IMR-90 (cell line): ENCODE results near the gene SPRR2E. TPM values are rescaled to one million over a fixed set of nuclear protein-coding genes. Genes with fewer than 3 reads are reported as not detected.

Source experiments
- ATAC-seq: fragments of 200-7000 bp; cut with Tn5 transposase; 2 replicates; pipeline ENCODE4 v1.9.1; 2020; ENCODE audit warnings: low read depth, mild to moderate bottlenecking, moderate library complexity
- BruUV-seq: library from RNA; stranded (reverse); fragments of 400-500 nt; replicated peaks from 2 replicates; lab custom pipeline; 2021; lab: Mats Ljungman, UMichigan
- CTCF ChIA-PET: fragments of 300-600 bp; formaldehyde crosslinking; extraction: SDS; loops from one replicate; lab custom pipeline; 2021; ENCODE audit warnings: antibody characterized with exemption; lab: Yijun Ruan, JAX
- POLR2A ChIA-PET: fragments of 300-600 bp; sonication (Branson Sonifier 250); formaldehyde crosslinking; loops from one replicate; lab custom pipeline; 2022; ENCODE audit warnings: antibody characterized with exemption; ENCODE audit not compliant: unreplicated experiment; lab: Charles Lee
- DNase-seq: peaks from one replicate; pipeline ENCODE4 v3.0.0; 2013
- H2AFZ ChIP-seq: replicated peaks from 2 replicates; pipeline ENCODE3; 2013; ENCODE audit warnings: low read length, mild to moderate bottlenecking; ENCODE audit not compliant: poor library complexity
- H2AK5ac ChIP-seq: 2 replicates; pipeline ENCODE4 v1.6.1; 2013; ENCODE audit warnings: low read depth, low read length, inconsistent platforms
- H2AK9ac ChIP-seq: replicated peaks from 2 replicates; pipeline ENCODE3; 2013; ENCODE audit warnings: mild to moderate bottlenecking, low read depth, low read length, moderate library complexity; ENCODE audit not compliant: poor library complexity
- H2BK120ac ChIP-seq: 2 replicates; pipeline ENCODE4 v1.6.1; 2013; ENCODE audit warnings: low read depth, low read length, inconsistent platforms
- H2BK15ac ChIP-seq: 3 replicates; pipeline ENCODE4 v1.6.1; 2013; ENCODE audit warnings: low read depth, low read length, inconsistent platforms
- H2BK20ac ChIP-seq: 2 replicates; pipeline ENCODE4 v1.6.1; 2013; ENCODE audit warnings: low read depth, mild to moderate bottlenecking, inconsistent platforms, low read length, moderate library complexity
- H2BK5ac ChIP-seq: 2 replicates; pipeline ENCODE4 v1.6.1; 2013; ENCODE audit warnings: mild to moderate bottlenecking, low read depth, low read length, inconsistent platforms; ENCODE audit not compliant: poor library complexity, severe bottlenecking
- H3K14ac ChIP-seq: replicated peaks from 2 replicates; pipeline ENCODE4 v1.6.1; 2013; ENCODE audit warnings: low read depth, low read length, inconsistent platforms
- H3K18ac ChIP-seq: 2 replicates; pipeline ENCODE4 v1.6.1; 2013; ENCODE audit warnings: low read depth, low read length, control low read depth
- H3K23ac ChIP-seq: 2 replicates; pipeline ENCODE4 v1.6.1; 2013; ENCODE audit warnings: low read depth, low read length, inconsistent platforms
- H3K27ac ChIP-seq: 2 replicates; pipeline ENCODE4 v1.5.1; 2013; ENCODE audit warnings: mild to moderate bottlenecking, control low read depth, low read length; ENCODE audit not compliant: insufficient read depth
- H3K27me3 ChIP-seq: 2 replicates; pipeline ENCODE4 v1.6.1; 2013; ENCODE audit warnings: low read length; ENCODE audit not compliant: control insufficient read depth, insufficient read depth
- H3K36me3 ChIP-seq: 2 replicates; pipeline ENCODE4 v1.6.1; 2013; ENCODE audit warnings: low read length, mixed read lengths; ENCODE audit not compliant: control insufficient read depth, insufficient read depth
- H3K4ac ChIP-seq: 2 replicates; pipeline ENCODE4 v1.6.1; 2013; ENCODE audit warnings: low read depth, low read length, inconsistent platforms
- H3K4me1 ChIP-seq: 2 replicates; pipeline ENCODE4 v1.6.1; 2013; ENCODE audit warnings: low read length, mixed read lengths; ENCODE audit not compliant: control insufficient read depth, insufficient read depth
- H3K4me2 ChIP-seq: 2 replicates; pipeline ENCODE4 v1.6.1; 2013; ENCODE audit warnings: low read depth, mild to moderate bottlenecking, control low read depth, low read length, moderate library complexity
- H3K4me3 ChIP-seq: 2 replicates; pipeline ENCODE4 v1.5.1; 2013; ENCODE audit warnings: low read depth, mild to moderate bottlenecking, control low read depth, low read length, moderate library complexity; ENCODE audit not compliant: insufficient read depth
- H3K56ac ChIP-seq: 2 replicates; pipeline ENCODE4 v1.6.1; 2013; ENCODE audit warnings: low read length, inconsistent platforms; ENCODE audit not compliant: insufficient read depth; ENCODE audit errors: extremely low read depth
- H3K79me1 ChIP-seq, 2 experiments: 2 replicates each; pipeline ENCODE4 v1.6.1; 2013; ENCODE audit warnings: low read length in 2 of 2, inconsistent platforms in 1 of 2, low read depth in 1 of 2
- H3K9ac ChIP-seq: 2 replicates; pipeline ENCODE4 v1.6.1; 2013; ENCODE audit warnings: low read depth, low read length, control low read depth
- H3K9me1 ChIP-seq: 2 replicates; pipeline ENCODE4 v1.6.1; 2013; ENCODE audit warnings: low read length, inconsistent platforms; ENCODE audit not compliant: insufficient read depth
- H3K9me3 ChIP-seq: 2 replicates; pipeline ENCODE4 v1.6.1; 2013; ENCODE audit warnings: low read length; ENCODE audit not compliant: control insufficient read depth, insufficient read depth
- H4K20me1 ChIP-seq: 2 replicates; pipeline ENCODE4 v1.6.1; 2013; ENCODE audit warnings: low read length, inconsistent platforms; ENCODE audit not compliant: insufficient read depth
- H4K5ac ChIP-seq: 2 replicates; pipeline ENCODE4 v1.6.1; 2013; ENCODE audit warnings: mild to moderate bottlenecking, low read depth, low read length, control low read depth
- H4K8ac ChIP-seq, 2 experiments: 2 replicates each; pipeline ENCODE4 v1.6.1; 2013; ENCODE audit warnings: low read depth in 2 of 2, low read length in 2 of 2, control low read depth in 1 of 2, inconsistent platforms in 1 of 2
- H4K91ac ChIP-seq: 2 replicates; pipeline ENCODE4 v1.6.1; 2013; ENCODE audit warnings: low read depth, low read length, inconsistent platforms; ENCODE audit not compliant: insufficient read depth
- CEBPB ChIP-seq: IDR thresholded peaks from 2 replicates; pipeline ENCODE4 v1.6.1; 2012; ENCODE audit warnings: low read depth, low read length, improper control_type of control experiment
- CHD1 ChIP-seq: IDR thresholded peaks from 2 replicates; pipeline ENCODE4 v1.6.1; 2012; ENCODE audit warnings: low read depth, low read length, improper control_type of control experiment
- POLR2A ChIP-seq: IDR thresholded peaks from 2 replicates; pipeline ENCODE4 v1.6.1; 2012; ENCODE audit warnings: mild to moderate bottlenecking, low read depth, low read length
- SMC3 ChIP-seq: fragments of 150-350 bp; IDR thresholded peaks from 2 replicates; pipeline ENCODE4 v1.6.1; 2016; ENCODE audit warnings: low read depth, mild to moderate bottlenecking, antibody characterized with exemption, low read length, moderate library complexity
- WGBS, 2 experiments: methylation state at CpG; one replicate each; pipeline versions ENCODE4 v1.1.5 to v1.1.7; 2013; ENCODE audit warnings: missing lambda C conversion rate in 2 of 2; ENCODE audit not compliant: insufficient read length in 1 of 2; ENCODE audit errors: extremely low coverage in 2 of 2; 5-methylcytosine and 5-hydroxymethylcytosine counted together
- dilution Hi-C: fragments of 300-500 bp; cut with HindIII; formaldehyde crosslinking; loops from one replicate; pipeline ENCODE4 v1.14.3; 2018; ENCODE audit warnings: low sequenced_read_pairs; ENCODE audit not compliant: unreplicated experiment
- in situ Hi-C: fragments of 300-500 bp; cut with MboI; formaldehyde crosslinking; loops from 3 replicates; pipeline ENCODE4 v1.14.3; 2019; ENCODE audit warnings: low sequenced_read_pairs, inconsistent platforms, mixed read lengths
- intact Hi-C: fragments of 100-400 bp; cut with micrococcal nuclease; formaldehyde crosslinking; loops from 2 replicates; pipeline ENCODE4 v1.10.0; 2022
- polyA plus RNA-seq, 3 experiments: library from polyadenylated mRNA; depleted of rRNA; stranded (reverse); fragments of >200 nt; gene quantifications; 2 replicates each; pipeline ENCODE4 v1.2.3, GENCODE V29; 2012; ENCODE audit warnings: low replicate concordance in 1 of 3
- total RNA-seq: library from RNA; depleted of rRNA; stranded (reverse); fragments of >200 nt; gene quantifications from 2 replicates; pipeline ENCODE4 v1.2.3, GENCODE V29; 2012

SPRR2E gene
- total and polyA plus RNA-seq, 2 of the 4 experiments (the other 2 are of a cell fraction): not detected

- H2BK15ac ChIP-seq: no peak overlapping the region
- dilution Hi-C loops (no loop called here), in situ Hi-C loops (no loop called here), intact Hi-C loops (no loop called here)
- POLR2A ChIA-PET: no interaction called here
- H2AK5ac ChIP-seq: no peak overlapping the region
- H3K56ac ChIP-seq: no peak overlapping the region
- H3K4me1 ChIP-seq: no peaks in the 10 kb centered on the region
- H3K9me3 ChIP-seq: no peaks in the 10 kb centered on the region
- H3K4me2 ChIP-seq: no peak overlapping the region
- H3K14ac ChIP-seq: no peak overlapping the region
- no peak for TF ChIP-seq POLR2A
- TF ChIP-seq CHD1: no peak
- TF ChIP-seq CEBPB: no peak
- no peak for TF ChIP-seq SMC3
- no peak overlapping the region for H2BK20ac ChIP-seq
- H4K91ac ChIP-seq: no peak overlapping the region
- no peak overlapping the region for H3K9ac ChIP-seq
- H3K4me3 ChIP-seq: no peak overlapping the region
- BruUV-seq: no TSS peak
- H3K36me3 ChIP-seq: no peaks in the 10 kb centered on the region
- no peak for ATAC-seq
- no peaks in the 10 kb centered on the region for H3K27me3 ChIP-seq
- no peak overlapping the region for H3K27ac ChIP-seq
- H3K79me1 ChIP-seq: no peaks in the 10 kb centered on the region
- H3K18ac ChIP-seq: no peak overlapping the region
- WGBS, 2 experiments: no CpG with 5 or more reads among the region's 3 CpGs
- H3K23ac ChIP-seq: no peak overlapping the region
- no peak overlapping the region for H4K8ac ChIP-seq
- no peak overlapping the region for H2AFZ ChIP-seq
- no peak overlapping the region for H2BK120ac ChIP-seq
- H4K5ac ChIP-seq: no peak overlapping the region
- no peak overlapping the region for H3K4ac ChIP-seq
- no peak overlapping the region for H2BK5ac ChIP-seq
- H4K20me1 ChIP-seq: no peaks in the 10 kb centered on the region
- no peak for DNase-seq
- H2AK9ac ChIP-seq: no peak overlapping the region
- CTCF ChIA-PET: no interaction called here
- H3K9me1 ChIP-seq: no peaks in the 10 kb centered on the region
These were observed 12.6 kb downstream of the SPRR2E start for GRCh38 chr1:153081736-153082135.
